Colonic mucosa (tissue), 4 donors: ENCODE measurements around the gene RFX4. TPM values are rescaled to one million over a fixed set of nuclear protein-coding genes. Genes with fewer than 3 reads are reported as not detected.

ENCODE experiments used
- DNase-seq: peaks from one replicate; pipeline ENCODE4 v3.0.0-alpha.2; 2020
- H3K27ac ChIP-seq: fragments of 200-600 bp; one replicate; pipeline ENCODE4 v1.8.0; 2021
- H3K27me3 ChIP-seq: fragments of 200-600 bp; one replicate; pipeline ENCODE4 v1.8.0; 2021
- H3K36me3 ChIP-seq: fragments of 200-600 bp; one replicate; pipeline ENCODE4 v1.8.0; 2021
- H3K4me1 ChIP-seq: fragments of 200-600 bp; one replicate; pipeline ENCODE4 v1.8.0; 2021; ENCODE audit warnings: mild to moderate bottlenecking
- H3K4me3 ChIP-seq: fragments of 200-600 bp; one replicate; pipeline ENCODE4 v1.8.0; 2021
- H3K9ac ChIP-seq, 2 donors: one replicate each; pipeline ENCODE4 v1.7.0; 2013; ENCODE audit warnings: control low read depth in 2 of 2, low read depth in 2 of 2, low read length in 2 of 2
- H3K9me3 ChIP-seq: fragments of 200-600 bp; one replicate; pipeline ENCODE4 v1.8.0; 2021
- intact Hi-C: fragments of 100-400 bp; cut with DNase I; formaldehyde crosslinking; loops from one replicate; pipeline ENCODE4 v1.14.1; 2022
- total RNA-seq, 2 donors: library from RNA; stranded (reverse); fragmentation: NEBNext Ultra II Directional in 1 of 2; extraction: Animal tissue kit (Norgen Biotek cat#: 25700) in 1 of 2; gene quantifications; one replicate each; pipeline ENCODE4 v1.2.1, GENCODE V29; 2021
- TF ChIP-seq, protein P1 (sequence below): fragments of 200-600 bp; IDR thresholded peaks from one replicate; pipeline ENCODE4 v1.8.0; 2022; ENCODE audit warnings: antibody characterized with exemption, mild to moderate bottlenecking
- donor health status: healthy.
- donor health status: DM: no; HTN: no; CAD: no.
- donor health status: DM: no; HTN: no; CAD: no.

Gene RFX4
- total RNA-seq, 2 donors from 2014 or later, result not detected

DNA sequence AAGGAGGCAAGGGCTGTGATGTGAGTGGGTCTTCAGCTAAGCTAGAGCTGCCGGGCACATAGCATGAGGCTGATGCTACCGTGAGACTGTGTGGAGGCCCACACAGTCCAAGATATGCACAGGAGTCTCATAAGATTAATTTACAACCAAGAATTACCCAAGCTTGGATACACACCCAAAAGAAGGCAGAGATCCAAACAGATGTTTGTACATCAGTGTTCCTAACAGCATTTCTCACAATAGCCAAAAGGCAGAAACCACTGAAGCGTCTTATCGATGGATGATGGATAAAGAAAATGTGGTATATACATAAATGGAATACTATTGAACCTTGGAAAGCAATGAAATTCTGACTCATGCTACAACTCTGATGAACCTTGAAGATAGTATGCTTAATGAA lies 150.9 kb downstream of the RFX4 start:
- TF ChIP-seq, protein P1, sequence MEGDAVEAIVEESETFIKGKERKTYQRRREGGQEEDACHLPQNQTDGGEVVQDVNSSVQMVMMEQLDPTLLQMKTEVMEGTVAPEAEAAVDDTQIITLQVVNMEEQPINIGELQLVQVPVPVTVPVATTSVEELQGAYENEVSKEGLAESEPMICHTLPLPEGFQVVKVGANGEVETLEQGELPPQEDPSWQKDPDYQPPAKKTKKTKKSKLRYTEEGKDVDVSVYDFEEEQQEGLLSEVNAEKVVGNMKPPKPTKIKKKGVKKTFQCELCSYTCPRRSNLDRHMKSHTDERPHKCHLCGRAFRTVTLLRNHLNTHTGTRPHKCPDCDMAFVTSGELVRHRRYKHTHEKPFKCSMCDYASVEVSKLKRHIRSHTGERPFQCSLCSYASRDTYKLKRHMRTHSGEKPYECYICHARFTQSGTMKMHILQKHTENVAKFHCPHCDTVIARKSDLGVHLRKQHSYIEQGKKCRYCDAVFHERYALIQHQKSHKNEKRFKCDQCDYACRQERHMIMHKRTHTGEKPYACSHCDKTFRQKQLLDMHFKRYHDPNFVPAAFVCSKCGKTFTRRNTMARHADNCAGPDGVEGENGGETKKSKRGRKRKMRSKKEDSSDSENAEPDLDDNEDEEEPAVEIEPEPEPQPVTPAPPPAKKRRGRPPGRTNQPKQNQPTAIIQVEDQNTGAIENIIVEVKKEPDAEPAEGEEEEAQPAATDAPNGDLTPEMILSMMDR, result no peak
- Histone ChIP-seq H3K4me1 (no peaks in the 10 kb centered on the region), H3K9ac (no peak overlapping the region), H3K27me3 (no peaks in the 10 kb centered on the region), H3K4me3 (no peak overlapping the region), H3K36me3 (no peaks in the 10 kb centered on the region), H3K27ac (no peak overlapping the region), H3K9me3 (no peaks in the 10 kb centered on the region)
- no peak for DNase-seq
- intact Hi-C loops, result no loop called here

- no peak overlapping the region for H3K4me3 ChIP-seq
- peaks cover 2% of the 10 kb centered on the region for H3K4me1 ChIP-seq
- intact Hi-C loops, result no loop called here
- TF ChIP-seq, protein P1, result no peak
- H3K27ac ChIP-seq, result no peak overlapping the region
- no peaks in the 10 kb centered on the region for H3K9me3 ChIP-seq
- no peak overlapping the region for H3K9ac ChIP-seq
- DNase-seq, result no peak
- no peaks in the 10 kb centered on the region for H3K36me3 ChIP-seq
- no peaks in the 10 kb centered on the region for H3K27me3 ChIP-seq
Observed at GRCh38 chr12:106736051-106736957, 153.5 kb downstream of the RFX4 start.

DNA sequence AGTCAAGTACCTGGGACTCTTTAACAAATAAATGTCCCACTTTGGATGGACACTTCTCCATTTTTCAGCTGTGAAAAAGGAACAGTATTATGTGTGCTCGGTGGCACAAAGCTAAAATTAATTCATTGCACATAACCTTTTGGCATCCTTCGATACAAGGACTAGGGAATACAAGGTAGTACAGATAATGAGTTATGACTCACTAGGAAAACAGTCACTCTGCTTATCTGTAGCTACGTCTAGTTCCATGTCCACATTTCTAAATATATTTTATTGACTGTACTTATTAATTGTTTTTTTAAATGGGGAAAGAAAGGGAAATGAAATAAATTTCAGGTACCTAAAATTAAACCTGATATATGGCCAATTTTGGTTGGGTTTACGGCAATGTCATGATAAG lies 156.5 kb downstream of the RFX4 start:
- TF ChIP-seq, protein P1, result no peak
- intact Hi-C loops, result no loop called here
- Histone ChIP-seq H3K9ac (no peak overlapping the region), H3K9me3 (no peaks in the 10 kb centered on the region), H3K27me3 (no peaks in the 10 kb centered on the region), H3K4me3 (no peak overlapping the region), H3K36me3 (no peaks in the 10 kb centered on the region), H3K4me1 (peaks cover 2% of the 10 kb centered on the region), H3K27ac (peak overlapping the region; percentile 37)
- DNase-seq, result no peak

DNA sequence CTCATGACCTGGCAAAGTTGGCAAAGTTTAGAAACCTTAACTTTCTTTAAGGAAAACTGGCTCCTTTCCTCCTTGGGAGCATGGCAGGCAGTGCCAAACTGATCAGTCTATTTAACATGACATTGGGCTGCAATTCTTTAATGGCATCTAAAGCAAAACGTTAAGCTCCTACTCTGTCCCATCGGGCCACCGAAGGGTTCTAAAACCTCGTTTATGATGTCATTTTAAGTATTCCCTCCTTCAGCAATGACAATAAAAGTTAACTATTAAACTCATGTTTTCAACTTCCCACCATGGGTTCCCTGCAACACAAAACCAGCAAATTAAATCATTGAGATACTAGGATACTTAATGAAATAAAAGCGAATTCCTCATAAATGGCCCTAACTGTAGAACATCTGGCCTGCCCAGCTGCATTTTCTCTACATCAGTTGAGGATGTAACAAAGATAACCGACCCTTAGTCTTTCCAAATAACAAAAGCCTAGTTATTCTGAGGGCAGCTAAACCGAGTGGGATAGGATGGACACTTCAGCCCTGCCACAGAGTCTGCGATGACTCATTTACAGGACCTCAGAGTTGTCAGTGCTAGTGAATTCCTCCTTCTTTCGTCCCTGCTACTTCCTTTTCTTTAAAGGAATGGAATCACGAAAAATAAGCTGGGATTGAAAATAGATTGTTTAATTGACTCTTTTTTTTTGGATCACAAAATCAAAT lies 157.2 kb downstream of the RFX4 start:
- TF ChIP-seq, protein P1, result no peak
- H3K27ac ChIP-seq, result peak overlapping the region; percentile 37
- H3K4me3 ChIP-seq, result no peak overlapping the region
- H3K9ac ChIP-seq, result no peak overlapping the region
- intact Hi-C loops, result no loop called here
- H3K36me3 ChIP-seq, result no peaks in the 10 kb centered on the region
- no peak for DNase-seq
- H3K4me1 ChIP-seq, result peaks cover 2% of the 10 kb centered on the region
- no peaks in the 10 kb centered on the region for H3K27me3 ChIP-seq
- no peaks in the 10 kb centered on the region for H3K9me3 ChIP-seq

DNA sequence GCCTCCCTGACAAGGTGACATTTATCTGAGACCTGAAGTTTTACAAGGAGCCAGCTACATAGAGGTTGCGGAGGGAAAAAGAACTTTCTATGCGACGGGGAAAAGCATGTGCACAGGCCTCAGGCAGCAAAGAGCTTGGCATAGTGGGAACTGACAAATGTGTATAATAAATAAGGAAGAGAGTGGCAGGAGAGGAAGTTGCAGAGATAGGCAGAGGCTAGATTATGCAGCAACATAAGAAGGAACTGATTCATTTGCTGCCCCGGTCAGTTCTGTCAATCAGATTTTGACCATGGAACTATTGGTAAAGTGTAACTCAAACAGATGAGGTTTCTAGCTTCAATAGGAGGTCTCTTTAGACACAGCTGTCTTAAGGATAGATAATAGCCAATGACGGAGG lies 158.0 kb downstream of the RFX4 start:
- H3K9ac ChIP-seq, result no peak overlapping the region

More for the DNA sequence above, 158.0 kb downstream of the RFX4 start:
- Histone ChIP-seq H3K27ac (no peak overlapping the region), H3K27me3 (peaks cover 3% of the 10 kb centered on the region), H3K9me3 (no peaks in the 10 kb centered on the region), H3K4me1 (peaks cover 2% of the 10 kb centered on the region), H3K36me3 (no peaks in the 10 kb centered on the region), H3K4me3 (no peak overlapping the region)
- intact Hi-C loops, result no loop called here
- DNase-seq, result no peak
- TF ChIP-seq, protein P1, result no peak
